Activated CD4-positive, alpha-beta T cell treated with anti-CD3 and anti-CD28 coated beads, Interleukin-2, amount 10 ng/mL, durations not matched to agents 24 days and 14 days (primary cell): ENCODE results near the gene ZNF846. TPM values are rescaled to one million over a fixed set of nuclear protein-coding genes. Genes with fewer than 3 reads are reported as not detected.
"Not testable (repeated sequence)": the region's sequence is repeated elsewhere in the genome, so short reads cannot be mapped to it uniquely, and the experiment has no call there.

ENCODE experiments used
- DNase-seq: peaks from one replicate; pipeline ENCODE4 v3.0.0; 2022
- H3K27ac Mint-ChIP-seq: one replicate; pipeline ENCODE4 v1.8.0; 2022; ENCODE audit warnings: mild to moderate bottlenecking, mixed read lengths
- H3K27me3 Mint-ChIP-seq: one replicate; pipeline ENCODE4 v1.8.0; 2022; ENCODE audit warnings: mixed read lengths
- H3K36me3 Mint-ChIP-seq: one replicate; pipeline ENCODE4 v1.8.0; 2022; ENCODE audit warnings: low read depth, mild to moderate bottlenecking, mixed read lengths
- H3K4me1 Mint-ChIP-seq: one replicate; pipeline ENCODE4 v1.8.0; 2021; ENCODE audit warnings: mixed read lengths
- H3K4me3 Mint-ChIP-seq: one replicate; pipeline ENCODE4 v1.8.0; 2022; ENCODE audit warnings: mild to moderate bottlenecking, moderate library complexity, mixed read lengths
- H3K9me3 Mint-ChIP-seq: one replicate; pipeline ENCODE4 v1.8.0; 2021; ENCODE audit warnings: mixed read lengths
- intact Hi-C: fragments of 100-400 bp; cut with micrococcal nuclease; formaldehyde crosslinking; loops from one replicate; pipeline ENCODE4 v1.15.1; 2023
- total RNA-seq: library from RNA; stranded (reverse); gene quantifications from 2 replicates; pipeline ENCODE4 v1.2.3, GENCODE V29; 2022

Gene ZNF846
- total RNA-seq, 1 donor from 2014 or later = 3.4 TPM

DNA sequence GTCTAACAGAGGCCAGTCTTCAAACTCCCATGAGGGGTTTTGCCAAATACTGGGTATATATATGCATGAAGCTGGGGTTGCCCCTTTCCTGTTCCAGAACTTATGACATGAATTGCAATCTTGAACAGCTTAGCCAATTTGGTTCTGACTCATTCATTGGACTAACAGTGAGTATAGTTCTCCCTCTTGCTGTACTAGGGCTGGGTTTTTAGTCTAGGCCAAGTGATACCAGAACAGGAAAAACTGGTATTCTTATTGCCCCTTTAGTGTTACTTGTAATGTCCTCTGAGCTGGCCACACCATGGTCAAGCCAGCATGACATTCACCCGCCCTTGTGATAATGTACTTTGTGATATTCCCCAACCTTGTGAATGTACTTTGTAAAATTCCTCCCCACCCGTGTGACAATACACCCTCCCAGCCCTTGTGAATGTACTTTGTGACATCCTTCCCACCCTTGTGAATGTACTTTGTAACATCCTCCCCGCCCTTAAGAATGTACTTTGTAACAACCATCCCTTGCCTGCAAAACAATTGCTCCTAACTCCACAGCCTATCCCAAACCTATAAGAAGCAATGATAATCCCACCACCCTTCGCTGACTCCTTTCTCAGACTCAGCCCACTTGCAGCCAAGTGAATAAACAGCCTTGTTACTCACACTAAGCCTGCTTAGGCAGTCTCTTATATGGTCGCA, 26.9 kb downstream of the ZNF846 start:
- no peak for DNase-seq
- Mint-ChIP-seq H3K4me1 (no peaks in the 10 kb centered on the region), H3K27me3 (no peaks in the 10 kb centered on the region), H3K9me3 (peaks cover 25% of the 10 kb centered on the region), H3K27ac (no peak overlapping the region), H3K4me3 (no peak overlapping the region), H3K36me3 (no peaks in the 10 kb centered on the region)
- intact Hi-C loops = no loop called here

GRCh38 chr19:9735986-9736385, 32.6 kb downstream of the ZNF846 start:
- H3K4me1 Mint-ChIP-seq = no peaks in the 10 kb centered on the region
- no peaks in the 10 kb centered on the region for H3K27me3 Mint-ChIP-seq
- H3K27ac Mint-ChIP-seq = no peak overlapping the region
- H3K9me3 Mint-ChIP-seq = peaks cover 7% of the 10 kb centered on the region
- intact Hi-C loops = no loop called here
- H3K36me3 Mint-ChIP-seq = no peaks in the 10 kb centered on the region
- DNase-seq = no peak
- no peak overlapping the region for H3K4me3 Mint-ChIP-seq

DNA sequence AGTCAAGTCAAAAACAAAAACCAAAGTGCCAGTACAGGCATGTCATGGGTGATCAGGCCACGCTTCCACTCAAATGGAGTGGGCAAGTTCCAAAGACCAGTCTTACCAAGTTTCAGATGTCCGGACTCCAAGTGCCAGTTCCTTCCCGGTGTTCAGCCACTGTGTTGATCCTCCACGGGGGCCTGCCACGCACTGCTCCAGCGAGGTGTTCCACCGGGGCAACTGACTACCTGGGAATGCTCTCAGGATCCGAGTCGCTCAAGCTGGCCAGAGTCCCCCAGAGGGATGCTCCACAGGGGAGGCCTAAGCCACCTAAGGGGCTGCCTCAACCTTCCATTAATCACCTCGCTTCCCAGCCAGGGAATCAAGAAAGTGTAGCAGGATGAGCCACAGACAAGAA, 38.5 kb downstream of the ZNF846 start:
- H3K36me3 Mint-ChIP-seq, H3K4me1 Mint-ChIP-seq, H3K27ac Mint-ChIP-seq, intact Hi-C loops, H3K27me3 Mint-ChIP-seq, DNase-seq, H3K9me3 Mint-ChIP-seq, H3K4me3 Mint-ChIP-seq: not testable (repeated sequence)

DNA sequence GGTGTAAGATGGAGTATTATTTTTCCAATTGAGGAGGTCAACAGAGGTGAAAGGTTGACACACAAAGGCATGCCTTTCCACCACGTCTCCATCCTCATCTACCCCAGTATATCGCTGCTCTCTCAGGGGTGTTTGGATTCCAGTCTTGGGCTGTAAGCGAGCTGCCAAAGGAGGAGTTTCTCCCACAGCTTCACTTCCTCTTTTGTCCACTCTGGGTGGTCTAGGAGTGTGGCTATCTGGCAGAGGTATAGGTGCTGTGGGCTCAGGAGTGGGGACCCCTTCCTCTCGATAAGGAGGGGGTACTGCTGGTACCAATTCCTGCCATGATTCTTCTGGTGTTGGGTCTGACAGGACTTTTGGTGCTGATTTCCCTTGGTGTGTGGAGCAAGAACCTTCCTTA, 39.4 kb downstream of the ZNF846 start:
- DNase-seq = no peak
- no peak overlapping the region for H3K4me3 Mint-ChIP-seq
- H3K27ac Mint-ChIP-seq = no peak overlapping the region
- intact Hi-C loops = no loop called here
- H3K9me3 Mint-ChIP-seq = peaks cover 7% of the 10 kb centered on the region
- no peaks in the 10 kb centered on the region for H3K4me1 Mint-ChIP-seq
- H3K27me3 Mint-ChIP-seq = no peaks in the 10 kb centered on the region
- H3K36me3 Mint-ChIP-seq = no peaks in the 10 kb centered on the region

DNA sequence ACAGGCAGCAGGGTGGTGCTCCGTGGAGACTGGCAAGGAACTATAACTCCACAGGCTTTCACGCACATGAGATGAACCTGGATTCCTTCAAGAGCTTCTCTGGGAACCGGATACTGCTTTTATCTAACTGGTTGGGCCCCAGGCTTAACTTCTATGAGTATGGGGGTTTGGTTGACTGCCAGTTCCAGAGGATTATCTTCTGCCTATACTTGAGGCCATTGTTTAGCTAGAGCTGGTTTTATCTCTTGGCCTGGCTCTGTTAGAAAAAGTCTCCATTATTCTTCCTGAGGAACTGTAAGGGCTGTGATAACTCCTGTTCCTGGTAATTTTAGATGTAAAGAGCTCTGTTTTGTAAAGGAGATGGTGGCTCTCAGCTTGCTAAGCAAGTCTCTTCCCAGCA, 40.9 kb downstream of the ZNF846 start:
- intact Hi-C loops = no loop called here
- H3K4me1 Mint-ChIP-seq = no peaks in the 10 kb centered on the region
- no peak overlapping the region for H3K4me3 Mint-ChIP-seq
- DNase-seq = no peak
- H3K27me3 Mint-ChIP-seq = no peaks in the 10 kb centered on the region
- no peaks in the 10 kb centered on the region for H3K36me3 Mint-ChIP-seq
- H3K9me3 Mint-ChIP-seq = peaks cover 7% of the 10 kb centered on the region
- no peak overlapping the region for H3K27ac Mint-ChIP-seq

- H3K9me3 Mint-ChIP-seq, intact Hi-C loops, H3K4me3 Mint-ChIP-seq, DNase-seq, H3K4me1 Mint-ChIP-seq, H3K36me3 Mint-ChIP-seq, H3K27ac Mint-ChIP-seq, H3K27me3 Mint-ChIP-seq: not testable (repeated sequence)
Measured at GRCh38 chr19:9725508-9726201, 42.9 kb downstream of the ZNF846 start.

DNA sequence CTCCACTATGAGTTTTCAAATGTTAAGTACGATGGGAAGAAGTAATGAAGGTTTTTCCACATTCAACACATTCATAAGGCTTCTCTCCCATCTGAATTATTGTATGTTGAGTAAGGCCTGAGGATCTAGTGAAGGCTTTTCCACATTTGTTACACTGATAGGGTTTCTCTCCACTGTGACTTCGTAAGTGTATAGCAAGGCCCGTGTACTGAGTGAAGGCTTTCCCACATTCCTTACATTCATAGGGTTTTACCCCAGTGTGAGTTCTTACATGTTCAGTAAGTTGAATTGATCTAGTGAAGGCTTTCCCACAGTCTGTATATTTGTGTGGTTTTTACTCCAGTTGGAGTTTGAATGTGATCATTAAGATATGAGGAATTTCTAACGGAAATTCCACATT, 44.4 kb downstream of the ZNF846 start:
- Mint-ChIP-seq H3K4me3 (no peak overlapping the region), H3K36me3 (no peaks in the 10 kb centered on the region), H3K27me3 (no peaks in the 10 kb centered on the region), H3K9me3 (no peaks in the 10 kb centered on the region), H3K27ac (no peak overlapping the region), H3K4me1 (no peaks in the 10 kb centered on the region)
- intact Hi-C loops = no loop called here
- no peak for DNase-seq

DNA sequence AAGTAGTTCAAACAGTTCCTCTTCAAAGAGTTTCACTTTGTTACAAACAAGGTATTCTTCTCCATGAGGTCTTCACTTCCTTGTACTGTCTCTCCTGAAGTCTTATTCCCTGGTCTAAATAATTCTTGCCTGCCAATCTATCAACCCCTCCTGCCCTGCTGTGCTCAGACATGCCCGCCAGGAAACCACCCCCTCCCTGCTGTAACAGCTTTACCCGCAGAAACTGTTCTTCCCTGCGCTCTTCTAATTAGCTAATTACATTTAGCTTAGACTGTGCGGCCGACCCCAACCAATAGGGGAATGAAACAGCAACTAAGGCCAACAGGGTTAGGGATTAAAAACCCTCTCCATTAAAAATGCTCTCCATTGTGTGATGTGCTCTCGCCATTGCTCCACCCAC, 46.7 kb downstream of the ZNF846 start:
- no peaks in the 10 kb centered on the region for H3K4me1 Mint-ChIP-seq
- no peak for DNase-seq
- no peaks in the 10 kb centered on the region for H3K27me3 Mint-ChIP-seq
- no peak overlapping the region for H3K27ac Mint-ChIP-seq
- intact Hi-C loops = no loop called here
- H3K9me3 Mint-ChIP-seq = peaks cover 6% of the 10 kb centered on the region
- no peaks in the 10 kb centered on the region for H3K36me3 Mint-ChIP-seq
- H3K4me3 Mint-ChIP-seq = no peak overlapping the region

GRCh38 chr19:9720541-9720940, 48.0 kb downstream of the ZNF846 start:
- DNase-seq = no peak
- H3K36me3 Mint-ChIP-seq = no peaks in the 10 kb centered on the region
- no peak overlapping the region for H3K27ac Mint-ChIP-seq
- intact Hi-C loops = no loop called here
- H3K4me1 Mint-ChIP-seq = no peaks in the 10 kb centered on the region
- no peaks in the 10 kb centered on the region for H3K27me3 Mint-ChIP-seq
- H3K9me3 Mint-ChIP-seq = peaks cover 6% of the 10 kb centered on the region
- H3K4me3 Mint-ChIP-seq = no peak overlapping the region

DNA sequence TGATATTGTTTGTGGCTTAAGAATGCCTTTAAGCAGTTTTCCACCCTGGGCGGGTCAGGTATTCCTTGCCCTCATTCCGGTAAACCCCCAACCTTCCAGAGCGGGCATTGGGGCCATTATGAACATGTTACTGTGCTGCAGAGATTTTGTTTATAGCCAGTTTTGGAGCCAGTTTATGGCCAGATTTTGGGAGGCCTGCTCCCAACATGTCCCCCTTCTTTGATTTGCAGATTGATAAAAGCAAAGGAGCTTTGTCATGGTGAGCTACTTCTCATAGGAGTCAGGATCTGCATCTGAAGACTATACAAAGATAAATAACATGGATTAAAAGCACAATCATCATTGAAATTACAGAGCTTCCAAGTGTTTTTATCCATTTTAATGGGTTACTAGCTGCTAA, 56.7 kb downstream of the ZNF846 start:
- Mint-ChIP-seq H3K36me3 (no peaks in the 10 kb centered on the region), H3K27ac (no peak overlapping the region), H3K27me3 (no peaks in the 10 kb centered on the region), H3K9me3 (peaks cover 44% of the 10 kb centered on the region), H3K4me3 (no peak overlapping the region), H3K4me1 (no peaks in the 10 kb centered on the region)
- DNase-seq = no peak
- intact Hi-C loops = no loop called here

- H3K4me1 Mint-ChIP-seq = no peaks in the 10 kb centered on the region
- H3K27me3 Mint-ChIP-seq = no peaks in the 10 kb centered on the region
- H3K36me3 Mint-ChIP-seq = no peaks in the 10 kb centered on the region
- DNase-seq = no peak
- peaks cover 37% of the 10 kb centered on the region for H3K9me3 Mint-ChIP-seq
- intact Hi-C loops = no loop called here
- H3K27ac Mint-ChIP-seq = no peak overlapping the region
- no peak overlapping the region for H3K4me3 Mint-ChIP-seq
Measured at GRCh38 chr19:9709305-9709704, 59.2 kb downstream of the ZNF846 start.

GRCh38 chr19:9705836-9706235, 62.7 kb downstream of the ZNF846 start:
- Mint-ChIP-seq H3K36me3 (no peaks in the 10 kb centered on the region), H3K4me3 (no peak overlapping the region), H3K27ac (no peak overlapping the region), H3K4me1 (no peaks in the 10 kb centered on the region), H3K27me3 (no peaks in the 10 kb centered on the region), H3K9me3 (peaks cover 16% of the 10 kb centered on the region)
- intact Hi-C loops = no loop called here
- no peak for DNase-seq

DNA sequence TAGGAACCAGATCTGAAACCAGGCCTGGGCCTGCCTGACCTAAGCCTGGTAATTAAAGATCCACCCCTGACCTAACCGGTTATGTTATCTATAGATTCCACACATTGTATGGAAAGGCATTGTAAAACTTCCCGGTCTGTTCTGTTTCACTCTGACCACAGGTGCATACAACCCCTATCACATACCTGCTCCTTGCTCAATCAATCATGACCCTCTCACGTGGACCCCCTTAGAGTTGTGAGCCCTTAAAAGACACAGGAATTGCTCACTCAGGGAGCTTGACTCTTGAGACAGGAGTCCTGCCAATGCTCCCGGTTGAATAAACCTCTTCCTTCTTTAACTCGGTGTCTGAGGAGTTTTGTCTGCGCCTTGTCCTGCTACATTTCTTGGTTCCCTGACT, 66.4 kb downstream of the ZNF846 start:
- H3K27ac Mint-ChIP-seq = no peak overlapping the region
- no peaks in the 10 kb centered on the region for H3K27me3 Mint-ChIP-seq
- DNase-seq = no peak
- H3K36me3 Mint-ChIP-seq = no peaks in the 10 kb centered on the region
- H3K9me3 Mint-ChIP-seq = peaks cover 8% of the 10 kb centered on the region
- no peak overlapping the region for H3K4me3 Mint-ChIP-seq
- intact Hi-C loops = no loop called here
- H3K4me1 Mint-ChIP-seq = no peaks in the 10 kb centered on the region
